ENCODE measurements around the gene UNC5C.
A peak's percentile ranks its signal among the peaks of the same experiment; 100 is the strongest.

The UNC5C gene

GRCh38 chr4:95355021-95355420 is 193.8 kb downstream of the UNC5C start:
- DNase-seq (ENCODE audit: low spot score) (no peak), FAIRE-seq (no peak)

GRCh38 chr4:95348418-95348817 is 200.4 kb downstream of the UNC5C start:
- DNase-seq (ENCODE audit: low spot score) (no peak), FAIRE-seq (no peak)

DNA sequence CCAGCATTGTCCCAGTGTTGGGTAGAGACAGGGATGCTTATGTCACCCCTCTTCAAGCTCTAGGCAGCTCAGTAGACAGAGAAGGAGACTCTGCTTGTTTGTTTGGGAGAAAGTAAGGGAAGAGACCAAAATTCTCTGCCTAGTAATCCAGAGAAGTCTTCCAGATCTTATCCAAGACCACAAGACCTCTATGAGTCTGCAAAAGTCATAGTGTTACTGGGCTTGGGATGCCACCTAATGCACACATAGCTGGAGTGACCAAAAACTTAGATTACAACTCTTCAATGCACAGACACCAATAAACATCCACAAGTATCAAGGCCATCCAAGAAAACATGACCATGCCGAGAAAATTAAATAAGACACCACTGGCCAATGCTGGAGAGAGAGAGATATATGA is 205.5 kb downstream of the UNC5C start:
- DNase-seq (ENCODE audit: low spot score), result no peak
- no peak for FAIRE-seq

DNA sequence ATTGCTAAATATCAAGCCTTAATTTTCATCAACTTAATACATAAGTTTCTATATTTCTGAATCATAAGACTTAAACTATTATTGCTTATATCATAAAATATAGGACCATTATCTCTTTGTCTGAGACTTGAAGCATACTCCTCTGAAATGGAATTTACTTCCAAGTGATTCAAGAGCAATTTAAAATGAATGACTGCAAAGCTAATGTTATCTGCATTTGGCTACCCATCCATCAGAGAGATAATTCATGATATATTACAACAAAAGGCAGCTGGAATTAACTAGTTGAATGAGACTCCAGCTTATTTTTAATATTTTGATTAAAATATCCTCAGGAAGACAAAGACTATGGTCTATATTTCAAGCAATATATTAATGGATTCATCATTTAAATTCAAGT is 208.6 kb downstream of the UNC5C start:
- DNase-seq (ENCODE audit: low spot score), result no peak
- FAIRE-seq, result no peak

- FAIRE-seq (no peak), DNase-seq (ENCODE audit: low spot score) (no peak)
Measured at GRCh38 chr4:95325665-95326064, 223.1 kb downstream of the UNC5C start.

DNA sequence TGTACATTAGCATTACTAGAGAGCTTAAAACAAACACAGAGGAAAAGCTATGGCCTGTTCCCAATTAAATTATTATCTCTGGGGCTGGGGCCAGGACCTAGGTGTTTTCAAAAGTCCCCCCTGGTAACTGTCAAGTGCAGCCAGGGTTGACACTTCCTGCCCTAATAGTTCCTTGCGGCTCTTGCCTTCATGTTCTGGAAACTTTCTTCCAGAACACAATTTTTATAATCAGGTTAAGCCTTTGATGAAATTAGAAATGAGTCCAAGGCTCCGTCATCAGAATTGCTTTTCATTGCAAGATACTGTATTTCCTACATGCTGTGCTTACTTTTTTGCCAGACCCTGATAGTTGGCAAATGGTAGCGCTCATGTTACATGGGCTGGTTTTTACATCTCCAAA is 229.6 kb downstream of the UNC5C start:
- DNase-seq (ENCODE audit: low spot score) (no peak), FAIRE-seq (no peak)

GRCh38 chr4:95318483-95318882 is 230.3 kb downstream of the UNC5C start:
- no peak for DNase-seq (ENCODE audit: low spot score)
- FAIRE-seq, result no peak

- no peak for DNase-seq (ENCODE audit: low spot score)
- no peak for FAIRE-seq
Measured at GRCh38 chr4:95318044-95318443, 230.7 kb downstream of the UNC5C start.

DNA sequence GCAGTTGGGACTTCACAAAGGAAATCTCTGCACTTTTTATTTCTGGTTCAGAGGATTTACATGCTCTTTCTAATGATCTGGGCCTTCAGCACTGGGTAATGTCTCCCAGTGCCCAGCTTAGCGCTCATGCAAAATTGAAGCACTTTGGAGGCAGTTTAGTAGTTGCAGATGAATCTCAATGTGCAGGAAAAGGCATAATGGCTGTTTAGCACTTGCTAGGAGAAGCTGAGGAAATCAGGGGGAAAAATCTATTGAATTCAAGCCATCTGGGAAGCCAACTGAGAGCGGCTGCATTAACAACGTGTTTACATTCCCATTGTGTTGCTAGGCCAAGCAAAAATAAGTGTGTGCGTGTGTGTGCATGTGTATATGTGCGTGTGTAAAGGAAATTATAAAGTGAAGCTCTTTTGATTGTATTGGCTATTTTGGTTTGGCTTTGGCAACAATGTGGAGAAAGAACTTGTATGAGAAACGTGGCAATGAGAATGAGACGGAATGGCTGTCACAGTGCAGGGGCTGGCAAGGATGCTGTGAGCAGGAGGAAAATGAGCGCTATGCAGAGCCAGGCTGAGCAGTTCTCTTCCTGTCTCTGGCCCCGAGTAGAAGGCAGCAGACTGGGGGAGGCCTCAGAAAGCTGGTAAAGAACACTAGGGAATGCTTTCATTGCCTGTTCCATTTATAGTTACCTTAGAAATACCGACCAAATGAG is 231.5 kb downstream of the UNC5C start:
- FAIRE-seq (no peak), DNase-seq (ENCODE audit: low spot score) (no peak)

DNA sequence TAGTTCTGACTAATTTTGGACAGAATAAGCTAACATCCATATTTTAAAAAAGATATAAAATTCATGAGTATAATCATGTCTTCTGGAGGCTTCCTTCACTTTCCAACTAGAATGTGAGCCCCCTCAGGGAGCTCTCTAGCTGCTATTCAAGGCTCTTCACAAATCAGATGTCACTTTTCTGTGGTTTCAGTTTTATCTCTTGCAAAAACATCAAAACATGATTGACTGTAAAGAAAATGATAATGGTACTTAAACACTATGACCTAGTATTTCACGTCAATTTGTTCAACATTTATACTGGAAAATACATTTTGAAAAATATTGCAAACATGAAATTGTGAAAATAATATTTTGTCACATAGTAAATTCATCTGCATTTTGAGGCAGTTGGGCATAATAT is 234.2 kb downstream of the UNC5C start:
- no peak for FAIRE-seq
- DNase-seq (ENCODE audit: low spot score), result no peak

GRCh38 chr4:95304898-95305297 is 243.9 kb downstream of the UNC5C start:
- no peak for FAIRE-seq

GRCh38 chr4:95300304-95300703 is 248.5 kb downstream of the UNC5C start:
- DNase-seq (ENCODE audit: low spot score) (no peak), FAIRE-seq (no peak)

More at GRCh38 chr4:95304898-95305297, 243.9 kb downstream of the UNC5C start:
- DNase-seq (ENCODE audit: low spot score), result peak; percentile 63

GRCh38 chr4:95296052-95296451 is 252.7 kb downstream of the UNC5C start:
- no peak for DNase-seq (ENCODE audit: low spot score)
- FAIRE-seq, result no peak

DNA sequence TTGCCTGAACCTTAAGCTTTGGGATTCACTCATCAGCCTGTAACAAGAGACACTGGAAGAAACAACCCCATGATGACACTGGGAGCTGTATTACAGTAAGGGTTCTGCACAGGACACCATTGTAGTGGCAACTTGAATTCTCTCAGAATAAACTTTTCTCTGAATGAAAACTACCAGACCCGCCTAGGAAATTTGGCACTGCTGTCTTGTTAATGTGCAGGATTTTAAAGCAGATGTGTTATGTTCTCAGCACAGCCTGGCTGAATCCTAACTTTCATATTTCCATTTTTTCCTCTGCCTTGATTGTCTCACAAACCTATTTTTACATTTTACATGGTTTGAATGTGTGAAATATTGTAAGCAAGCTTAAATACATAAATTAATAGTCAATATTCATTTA is 253.6 kb downstream of the UNC5C start:
- no peak for DNase-seq (ENCODE audit: low spot score)
- no peak for FAIRE-seq

- DNase-seq (ENCODE audit: low spot score) (no peak), FAIRE-seq (no peak)
Measured at GRCh38 chr4:95294321-95294720, 254.5 kb downstream of the UNC5C start.

GRCh38 chr4:95293014-95293413 is 255.8 kb downstream of the UNC5C start:
- no peak for FAIRE-seq
- DNase-seq (ENCODE audit: low spot score), result no peak

GRCh38 chr4:95290702-95291101 is 258.1 kb downstream of the UNC5C start:
- DNase-seq (ENCODE audit: low spot score), result peak; percentile 35
- no peak for FAIRE-seq

DNA sequence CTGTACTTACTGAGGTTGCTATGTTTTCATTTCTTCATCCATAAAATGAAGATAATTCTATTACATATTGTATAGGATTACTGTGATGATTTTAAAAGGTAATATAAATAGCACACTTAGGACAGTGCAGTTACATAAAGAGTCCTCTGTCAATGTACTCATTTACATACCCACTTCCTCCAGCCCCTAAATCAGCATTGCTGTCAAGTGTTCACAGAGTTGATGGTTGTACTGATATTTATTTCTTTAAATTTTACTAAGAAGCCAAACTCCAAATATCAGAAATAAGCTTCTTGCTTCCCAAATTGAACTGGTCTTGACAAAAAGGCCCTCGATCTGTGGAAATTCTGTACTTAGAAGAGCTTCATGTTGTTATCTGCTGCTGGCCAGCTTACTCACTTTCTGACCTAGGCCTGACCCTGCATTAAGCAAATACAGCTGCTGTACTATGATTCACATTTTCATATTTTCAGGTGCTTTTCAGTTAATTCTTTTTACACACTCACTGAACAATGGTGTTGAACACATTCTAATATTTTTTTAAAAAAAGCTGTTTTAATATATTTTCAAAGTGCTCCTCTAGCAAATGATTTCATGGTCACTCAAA is 259.6 kb downstream of the UNC5C start:
- DNase-seq (ENCODE audit: low spot score), result peak; percentile 31
- FAIRE-seq, result no peak

DNA sequence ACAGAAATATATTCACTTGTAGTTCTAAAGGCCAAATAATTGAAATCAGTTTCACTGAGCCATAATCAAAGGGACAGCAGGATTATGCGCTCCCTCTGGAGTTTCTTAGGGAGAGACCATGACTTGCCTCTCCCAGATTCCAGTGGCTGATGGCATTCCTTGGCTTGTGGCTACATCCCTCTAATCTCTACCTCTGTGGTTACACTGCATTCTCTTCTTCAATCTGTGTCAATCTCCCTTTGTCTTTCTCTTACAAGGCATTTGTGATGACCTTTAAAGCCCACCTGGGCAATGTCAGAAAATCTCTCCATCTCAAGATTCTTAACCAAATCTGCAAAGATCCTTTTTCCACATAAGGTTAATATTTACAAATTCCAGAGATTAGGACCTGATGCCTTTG is 260.2 kb downstream of the UNC5C start:
- peak; percentile 18 for DNase-seq (ENCODE audit: low spot score)
- FAIRE-seq, result no peak

DNA sequence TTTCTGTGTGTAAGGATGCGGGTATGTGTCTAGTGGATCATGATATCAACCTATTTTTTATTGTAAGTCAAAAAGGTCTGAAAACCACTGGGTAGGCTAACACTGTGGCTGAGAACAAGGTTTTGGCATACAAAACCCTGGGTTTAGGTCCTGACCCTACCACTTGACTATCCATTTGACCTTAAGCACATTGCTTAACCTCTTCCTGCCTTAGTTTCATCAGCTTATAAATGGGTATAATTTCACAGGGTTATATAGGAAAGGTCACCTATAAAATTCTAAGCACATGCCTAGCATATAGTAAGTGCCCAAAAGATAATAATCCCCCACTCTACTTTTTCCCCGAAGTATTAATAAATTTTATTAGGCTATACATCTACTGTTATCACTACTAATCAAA is 263.0 kb downstream of the UNC5C start:
- DNase-seq (ENCODE audit: low spot score), result no peak
- FAIRE-seq, result no peak

- no peak for DNase-seq (ENCODE audit: low spot score)
- no peak for FAIRE-seq
Measured at GRCh38 chr4:95284655-95285054, 264.1 kb downstream of the UNC5C start.

DNA sequence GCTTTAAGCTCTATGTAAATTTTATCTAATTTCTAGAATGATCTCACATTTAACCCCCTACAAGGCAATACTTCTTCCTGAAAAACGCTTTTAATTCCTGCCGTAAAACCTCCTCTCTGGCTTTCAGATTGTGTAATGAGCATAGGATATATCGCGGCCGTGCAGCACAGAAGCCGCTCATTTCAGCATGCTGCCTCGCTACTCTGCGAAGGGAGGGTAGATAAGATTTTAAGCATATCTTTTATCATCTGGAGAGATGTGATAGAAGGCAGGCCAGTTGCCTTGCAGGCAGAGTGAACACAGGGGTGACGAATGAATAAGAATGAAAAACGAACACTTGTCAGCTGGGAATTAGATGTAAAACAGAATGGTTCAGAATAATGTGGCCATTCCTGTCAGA is 265.5 kb downstream of the UNC5C start:
- no peak for FAIRE-seq
- DNase-seq (ENCODE audit: low spot score), result no peak

GRCh38 chr4:95272797-95273196 is 276.0 kb downstream of the UNC5C start:
- DNase-seq (ENCODE audit: low spot score) (no peak), FAIRE-seq (no peak)
